HL-60/S4 treated with retinoic acid at 250 ng/mL for 4 days and 3 days (cell line): ENCODE results near the gene KSR2.

Experiments
- in situ Hi-C: fragments of 300-500 bp; cut with MboI; formaldehyde crosslinking; loops from 2 replicates; pipeline ENCODE4 v1.7.0; 2022; ENCODE audit warnings: low sequenced_read_pairs

The KSR2 gene

GRCh38 chr12:117968826-117969659 lies at the start of gene KSR2:
Gene KSR2 (minus strand): TSS chr12:117968990. CDS start chr12:117968255, 735 bp downstream.
- in situ Hi-C loops, result no loop called here

GRCh38 chr12:118017926-118018325 lies 49.1 kb upstream of the KSR2 start:
- in situ Hi-C loops, result no loop called here

GRCh38 chr12:118016424-118017264 lies 47.9 kb upstream of the KSR2 start, which contains the start of gene RFC5:
Gene RFC5 (plus strand): TSS chr12:118016703. CDS start chr12:118016828, 125 bp downstream.
- in situ Hi-C loops, result no loop called here

GRCh38 chr12:118015944-118016343 lies 47.2 kb upstream of the KSR2 start:
- in situ Hi-C loops, result no loop called here

- in situ Hi-C loops, result no loop called here
These were observed 46.5 kb upstream of the KSR2 start for GRCh38 chr12:118015306-118015705.

- in situ Hi-C loops, result no loop called here
These were observed 44.5 kb upstream of the KSR2 start for GRCh38 chr12:118013283-118013682.

GRCh38 chr12:118011961-118012360 lies 43.2 kb upstream of the KSR2 start:
- in situ Hi-C loops, result no loop called here

- in situ Hi-C loops, result no loop called here
These were observed 42.6 kb upstream of the KSR2 start for GRCh38 chr12:118011377-118011776.

GRCh38 chr12:118010903-118011302 lies 42.1 kb upstream of the KSR2 start:
- in situ Hi-C loops, result no loop called here

- in situ Hi-C loops, result loop anchor here (5.0 kb wide), 1 partner anchor 352 kb away; no protein-coding TSS in a partner anchor
These were observed 31.0 kb upstream of the KSR2 start for GRCh38 chr12:117999806-118000205.

- in situ Hi-C loops, result loop anchor here (5.0 kb wide), 1 partner anchor 354 kb away; no protein-coding TSS in a partner anchor
These were observed 29.9 kb upstream of the KSR2 start for GRCh38 chr12:117998719-117999118.

GRCh38 chr12:117994551-117995438 lies 26.0 kb upstream of the KSR2 start:
- in situ Hi-C loops, result loop anchor here (5.0 kb wide), 1 partner anchor 358 kb away; no protein-coding TSS in a partner anchor

GRCh38 chr12:117986705-117987469 lies 18.1 kb upstream of the KSR2 start:
- in situ Hi-C loops, result no loop called here

GRCh38 chr12:117985182-117985581 lies 16.4 kb upstream of the KSR2 start:
- in situ Hi-C loops, result no loop called here

- in situ Hi-C loops, result no loop called here
These were observed 12.5 kb upstream of the KSR2 start for GRCh38 chr12:117981267-117981666.

GRCh38 chr12:117980616-117981015 lies 11.8 kb upstream of the KSR2 start:
- in situ Hi-C loops, result no loop called here

- in situ Hi-C loops, result no loop called here
These were observed 8.6 kb upstream of the KSR2 start for GRCh38 chr12:117977373-117977772.

- in situ Hi-C loops, result no loop called here
These were observed 6.2 kb upstream of the KSR2 start for GRCh38 chr12:117975006-117975405.

GRCh38 chr12:117972301-117972700 lies 3.5 kb upstream of the KSR2 start:
- in situ Hi-C loops, result no loop called here

GRCh38 chr12:117970334-117970733 lies 1.5 kb upstream of the KSR2 start:
- in situ Hi-C loops, result no loop called here
